RPMI8226 (cell line): ENCODE results near the gene MED15.
"Not testable (repeated sequence)": the region's sequence is repeated elsewhere in the genome, so short reads cannot be mapped to it uniquely, and the experiment has no call there.

Experiments used
- DNase-seq: peaks from one replicate; pipeline ENCODE4 v3.0.0-alpha.2; 2015

MED15 gene

DNA sequence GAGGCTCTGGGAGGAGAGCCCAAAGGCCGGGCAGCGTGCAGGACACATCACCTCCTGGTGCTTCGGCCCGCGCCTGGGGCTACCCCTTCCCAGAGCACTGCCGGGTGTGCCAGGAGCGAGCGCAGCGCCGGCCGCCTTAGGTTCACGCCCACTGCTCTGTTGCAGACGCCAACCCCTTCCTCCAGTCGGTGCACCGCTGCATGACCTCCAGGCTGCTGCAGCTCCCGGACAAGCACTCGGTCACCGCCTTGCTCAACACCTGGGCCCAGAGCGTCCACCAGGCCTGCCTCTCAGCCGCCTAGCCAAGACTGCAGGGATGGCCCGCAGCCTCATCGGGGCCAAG is 79.0 kb downstream of the MED15 start:
- DNase-seq = no peak

DNA sequence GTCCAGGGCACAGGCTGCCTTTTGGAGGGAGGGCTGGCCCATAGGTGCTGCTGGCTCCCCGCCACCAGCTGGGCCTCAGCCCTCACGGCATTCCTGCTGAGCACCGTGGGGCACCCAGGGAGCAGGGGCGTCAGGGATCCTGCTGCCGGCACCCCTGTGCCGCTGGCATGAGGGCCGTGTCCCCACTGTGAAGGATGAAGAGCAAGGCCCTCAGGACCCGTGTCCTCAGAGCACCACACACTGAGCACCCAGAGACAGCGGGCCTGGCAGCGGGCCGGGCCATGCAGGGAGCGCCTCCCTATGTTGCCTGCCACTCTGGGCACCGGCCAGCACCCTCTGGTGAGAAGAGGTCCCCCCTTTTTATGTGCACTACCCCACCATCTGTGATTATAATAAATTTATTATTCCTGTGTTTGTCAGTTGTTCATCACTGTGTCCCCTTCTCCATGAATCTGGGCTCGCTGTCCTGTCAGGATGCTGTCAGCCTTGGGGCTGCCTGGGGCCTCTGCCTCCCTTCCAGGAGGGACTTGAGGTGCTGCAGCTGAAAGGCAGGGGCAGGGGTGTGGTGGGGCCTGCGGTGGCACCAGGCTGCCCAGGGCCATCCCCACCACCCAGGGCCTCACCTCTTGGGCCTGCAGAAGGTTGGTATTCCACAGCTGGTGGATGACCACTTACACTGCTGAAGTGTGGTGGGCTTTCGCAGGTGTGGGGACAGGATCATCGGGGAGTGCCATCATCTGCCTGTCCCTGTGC is 80.0 kb downstream of the MED15 start:
- DNase-seq = no peak

GRCh38 chr22:20588092-20588842 is 80.9 kb downstream of the MED15 start:
- no peak for DNase-seq

GRCh38 chr22:20588843-20589581 is 81.6 kb downstream of the MED15 start:
- DNase-seq = no peak

DNA sequence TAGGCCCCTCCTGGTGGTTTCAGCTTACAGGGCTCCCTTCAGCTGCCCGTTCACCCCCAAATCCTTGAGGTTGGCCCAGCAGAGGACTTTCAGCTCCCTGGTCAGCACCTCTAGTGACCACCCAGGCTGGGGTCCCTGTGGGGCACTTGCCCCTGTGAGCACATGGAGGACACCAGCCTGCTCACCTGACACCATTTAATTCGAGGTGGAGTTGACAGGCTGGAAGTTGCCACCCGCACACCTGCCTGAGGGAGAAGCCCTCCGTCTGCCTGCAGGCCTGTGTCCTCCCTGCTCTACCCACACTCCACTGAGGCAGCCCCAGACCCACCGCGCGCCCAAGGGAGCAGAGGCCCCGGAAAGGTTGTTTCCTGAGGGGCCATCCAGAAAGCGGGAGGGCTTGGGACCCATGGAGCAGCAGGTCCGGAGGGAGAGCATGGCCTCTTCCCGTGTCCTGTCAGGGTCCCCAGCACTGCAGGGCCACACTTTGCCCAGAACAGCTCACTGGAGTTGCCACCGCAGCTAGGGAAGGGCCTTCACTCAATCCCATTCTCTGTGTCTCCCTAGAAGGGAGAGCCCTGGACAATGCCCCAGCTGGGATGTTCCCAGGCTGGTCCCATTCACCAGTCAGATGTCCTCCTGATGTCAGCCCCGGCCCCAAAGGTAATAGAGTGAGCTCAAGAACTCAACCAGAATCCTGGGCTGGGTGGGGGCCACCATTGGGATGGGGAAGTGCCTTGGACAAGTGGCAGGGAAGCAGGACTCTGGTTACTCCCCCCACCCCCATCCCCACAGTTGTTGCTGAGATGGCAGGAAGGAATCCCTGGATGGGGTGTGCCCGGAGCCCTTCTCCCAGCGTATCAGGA is 82.4 kb downstream of the MED15 start:
- no peak for DNase-seq

- DNase-seq = no peak
These were observed 83.3 kb downstream of the MED15 start for GRCh38 chr22:20590477-20591294.

- no peak for DNase-seq
These were observed 83.9 kb downstream of the MED15 start for GRCh38 chr22:20591295-20591645.

DNA sequence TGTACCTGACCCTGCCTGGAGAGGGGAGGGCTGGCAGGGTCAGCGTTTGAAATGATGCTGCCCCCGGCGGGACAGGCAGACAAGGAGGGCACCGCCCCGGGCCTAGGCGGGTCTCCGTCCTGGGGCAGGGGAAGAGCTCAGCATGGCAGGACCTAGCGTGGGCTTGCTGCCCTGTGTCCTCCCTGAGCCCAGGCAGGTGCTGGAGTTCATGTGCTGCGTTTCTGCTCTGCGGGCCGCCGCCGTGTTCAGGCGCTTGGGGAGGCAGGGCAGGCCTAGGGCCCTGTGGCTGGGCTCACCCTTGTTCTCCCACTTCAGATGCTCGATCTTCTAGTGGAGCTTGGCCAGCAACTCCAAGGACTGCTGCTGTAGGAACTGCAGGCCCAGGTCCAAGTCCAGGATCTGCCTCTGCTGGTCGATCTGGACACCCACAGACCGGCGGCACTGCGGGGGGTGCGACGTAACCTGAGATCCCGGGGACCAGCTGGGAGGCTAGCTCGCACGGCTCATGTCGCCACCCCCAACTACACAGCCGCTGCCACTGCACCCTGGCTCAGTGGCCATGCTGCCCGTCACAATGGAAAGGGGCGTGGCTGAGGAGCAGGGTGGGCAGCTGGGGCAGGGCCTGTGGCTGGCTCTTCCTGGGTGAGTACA is 84.4 kb downstream of the MED15 start:
- DNase-seq = no peak

DNA sequence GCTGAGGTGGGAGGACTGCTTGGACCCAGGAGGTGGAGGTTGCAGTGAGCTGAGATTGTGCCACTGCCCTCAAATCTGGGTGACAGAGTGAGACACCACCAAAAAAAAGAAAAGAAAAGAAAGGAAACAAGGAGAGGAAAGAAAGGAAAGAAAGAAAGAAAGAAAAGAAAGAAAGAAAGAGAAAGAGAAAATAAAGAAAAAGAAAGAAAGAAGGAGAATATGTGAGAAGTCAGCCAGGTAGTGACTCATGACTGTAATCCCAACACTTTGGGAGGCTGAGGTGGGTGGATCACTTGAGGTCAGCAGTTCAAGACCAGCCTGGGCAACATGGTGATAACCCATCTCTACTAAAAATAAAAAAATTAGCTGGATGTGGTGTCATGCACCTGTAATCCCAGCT is 86.6 kb downstream of the MED15 start:
- not testable (repeated sequence) for DNase-seq

- not testable (repeated sequence) for DNase-seq
These were observed 87.1 kb downstream of the MED15 start for GRCh38 chr22:20594486-20594885.

DNA sequence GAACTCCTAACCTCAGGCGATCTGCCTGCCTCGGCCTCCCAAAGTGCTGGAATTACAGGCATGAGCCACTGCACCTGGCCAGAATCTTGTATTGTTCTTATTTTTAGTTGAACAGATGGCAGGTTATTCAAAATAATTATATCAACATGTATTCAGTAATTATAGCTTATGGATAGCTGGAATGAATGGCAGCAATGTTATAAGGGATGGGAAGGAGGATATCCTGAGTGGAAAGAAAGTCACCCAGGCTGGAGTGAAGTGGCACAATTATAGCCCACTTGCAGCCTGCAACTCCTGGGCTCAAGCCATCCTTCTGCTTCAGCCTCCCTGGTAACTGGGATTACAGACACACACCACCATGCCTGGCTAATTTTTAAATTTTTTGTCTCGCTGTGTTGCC is 88.1 kb downstream of the MED15 start:
- no peak for DNase-seq

DNA sequence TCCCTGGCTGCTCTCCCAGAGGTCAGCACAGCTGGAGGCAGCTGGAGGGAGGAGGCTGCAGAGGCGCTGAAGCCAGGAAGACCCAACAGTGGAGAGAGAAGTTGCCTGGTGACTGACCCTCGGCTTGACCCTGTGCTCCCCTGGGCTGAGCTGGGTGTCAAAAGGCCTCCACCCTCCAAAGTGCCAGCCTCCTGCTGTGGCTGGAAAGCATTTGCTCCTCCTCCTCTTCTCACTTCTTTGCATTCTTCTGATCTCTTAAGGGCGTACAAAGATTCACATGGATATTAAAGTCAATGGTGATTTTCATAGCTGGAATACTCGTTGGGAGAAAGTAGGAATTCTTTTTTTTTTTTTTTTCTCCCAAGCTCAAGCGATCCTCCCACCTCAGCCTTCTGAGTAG is 91.7 kb downstream of the MED15 start:
- no peak for DNase-seq

- no peak for DNase-seq
These were observed 92.8 kb downstream of the MED15 start for GRCh38 chr22:20600137-20600673.

DNA sequence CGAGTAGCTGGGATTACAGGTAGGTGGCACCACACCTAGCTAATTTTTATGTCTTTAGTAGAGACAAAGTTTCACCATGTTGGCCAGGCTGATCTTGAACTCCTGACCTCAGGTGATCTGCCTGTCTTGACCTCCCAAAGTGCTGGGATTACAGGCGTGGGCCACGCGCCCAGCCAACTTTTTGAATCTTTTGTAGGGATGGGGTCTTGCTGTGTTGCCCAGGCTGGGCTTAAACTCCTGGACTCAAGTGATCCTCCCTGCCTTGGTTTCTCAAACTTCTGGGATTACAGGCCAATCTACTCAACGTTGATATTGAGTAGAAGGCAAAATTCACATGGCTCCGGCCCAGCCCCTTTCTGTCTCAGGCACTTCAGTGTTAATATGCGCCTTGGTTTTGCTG is 93.9 kb downstream of the MED15 start:
- no peak for DNase-seq

DNA sequence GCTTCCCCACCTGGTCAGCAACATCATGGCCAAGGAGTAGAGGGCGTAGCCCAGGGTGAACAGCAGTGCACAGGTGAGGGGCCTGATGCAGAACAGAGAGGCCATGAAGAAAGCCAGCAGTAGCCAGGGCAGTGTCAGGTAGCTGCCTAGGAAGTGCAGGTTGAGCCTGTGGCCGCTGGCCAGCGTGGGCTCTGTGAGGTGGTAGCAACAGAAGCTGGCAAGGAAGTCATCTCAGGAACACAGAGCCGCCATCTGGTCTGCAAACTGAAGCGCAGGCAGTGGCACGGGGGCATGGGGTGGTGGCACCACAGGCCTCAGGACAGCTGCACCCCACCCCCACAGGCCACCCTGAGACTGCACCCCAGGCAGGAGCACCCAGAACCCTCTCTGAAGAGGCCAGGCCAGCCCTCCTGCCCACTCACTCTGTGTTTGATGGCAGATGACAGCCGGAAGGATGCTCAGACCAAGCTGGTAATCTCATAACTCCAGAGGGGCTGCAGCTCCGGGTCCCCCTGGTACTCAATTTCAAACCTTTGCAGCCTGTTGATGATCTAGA is 95.3 kb downstream of the MED15 start:
- peak; percentile 6 for DNase-seq

DNA sequence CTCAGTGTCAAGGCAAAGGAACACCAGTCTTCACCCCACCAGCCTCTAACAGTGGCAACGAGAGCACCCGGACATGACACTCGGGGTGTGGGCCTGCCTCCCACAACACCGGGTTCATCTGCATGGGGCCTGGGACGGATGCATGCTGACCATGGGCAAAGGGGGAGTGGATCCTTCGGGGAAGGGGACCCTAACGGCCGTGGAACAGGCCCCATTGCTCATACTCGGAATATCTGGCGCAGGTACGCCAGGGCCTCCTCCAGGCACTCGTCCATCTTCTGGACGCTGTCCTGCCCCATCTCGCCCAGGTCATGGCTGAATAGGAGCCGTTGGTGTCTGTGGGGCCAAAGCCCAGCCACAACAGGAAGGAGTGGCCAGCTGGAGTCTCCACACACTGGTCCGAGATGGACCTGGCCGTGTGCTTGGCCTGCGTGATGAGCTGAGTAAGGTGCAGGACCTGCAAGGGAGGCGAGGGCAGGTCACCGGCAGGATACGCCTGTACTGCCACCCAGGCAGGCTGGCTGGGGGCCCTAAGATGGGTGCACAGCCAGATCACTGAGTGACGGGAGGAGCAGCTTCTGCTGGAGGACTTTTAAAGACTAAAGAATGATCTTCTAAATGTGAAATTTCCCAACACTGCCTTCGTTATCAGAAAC is 96.8 kb downstream of the MED15 start:
- DNase-seq = no peak

- no peak for DNase-seq
These were observed 97.4 kb downstream of the MED15 start for GRCh38 chr22:20604776-20605221.

DNA sequence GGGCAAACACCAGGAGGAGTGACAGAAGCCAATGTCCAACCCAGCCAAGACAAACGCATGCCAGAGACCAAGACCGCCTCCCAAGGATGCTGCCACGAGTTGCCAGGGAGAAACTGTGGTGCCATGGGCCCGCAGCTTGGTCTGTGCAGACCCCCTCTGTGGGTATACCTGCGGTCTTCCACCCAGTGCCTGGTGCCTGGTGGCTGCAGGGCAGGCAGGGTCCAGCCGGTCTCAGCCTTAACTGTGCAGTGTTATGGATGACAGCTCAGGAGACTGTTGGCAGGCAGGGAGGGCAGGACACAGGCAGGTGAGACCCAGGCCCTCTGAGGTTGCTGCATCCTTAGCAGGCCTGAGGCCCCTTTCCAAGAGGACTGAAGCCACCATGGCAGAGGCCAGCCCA is 97.9 kb downstream of the MED15 start:
- no peak for DNase-seq

- peak; percentile 69 for DNase-seq
These were observed 98.8 kb downstream of the MED15 start for GRCh38 chr22:20606041-20606783.

DNA sequence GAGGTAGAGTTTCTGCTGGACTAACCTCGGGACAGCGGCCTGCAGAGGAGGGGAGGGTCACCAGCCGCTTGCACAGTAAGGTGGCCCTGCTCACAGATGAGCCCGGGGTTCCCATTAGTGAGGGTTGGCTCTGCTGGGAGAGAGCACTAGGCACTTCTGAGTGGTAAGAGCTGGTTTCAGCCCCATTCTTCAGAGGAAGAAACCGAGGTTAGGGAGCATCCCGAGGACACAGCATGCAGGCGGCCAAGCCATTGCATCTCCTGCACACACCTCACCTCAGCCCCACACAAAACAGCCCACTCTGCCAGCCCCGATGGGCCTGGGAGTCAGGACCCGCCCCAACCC is 99.3 kb downstream of the MED15 start:
- no peak for DNase-seq
